Bronchial epithelial cell (primary cell): ENCODE measurements around the gene OSBP2. TPM values are rescaled to one million over a fixed set of nuclear protein-coding genes. Genes with fewer than 3 reads are reported as not detected.
A peak's percentile ranks its signal among the peaks of the same experiment; 100 is the strongest.

Source experiments
- DNase-seq: peaks from one replicate; pipeline ENCODE4 v3.0.0-alpha.2; 2010; ENCODE audit warnings: low read depth
- FAIRE-seq: peaks from 2 replicates; lab custom pipeline; 2011; peaks lifted over from hg19 to GRCh38; lab: Jason Lieb, UNC
- H3K27me3 ChIP-seq: 2 replicates; pipeline ENCODE4 v1.5.1; 2011; ENCODE audit warnings: low read length; ENCODE audit not compliant: control insufficient read depth, insufficient read depth
- H3K36me3 ChIP-seq: 2 replicates; pipeline ENCODE4 v1.5.1; 2011; ENCODE audit warnings: low read length; ENCODE audit not compliant: control insufficient read depth, insufficient read depth
- H3K4me3 ChIP-seq: 2 replicates; pipeline ENCODE4 v1.5.1; 2011; ENCODE audit warnings: mild to moderate bottlenecking, low read depth, low read length, control low read depth
- total RNA-seq: library from RNA; depleted of rRNA; stranded (reverse); fragments of >200 nt; gene quantifications from 2 replicates; pipeline ENCODE4 v1.2.1, GENCODE V29; 2014
- TF ChIP-seq, protein P1 (sequence below): IDR thresholded peaks from 2 replicates; pipeline ENCODE4 v1.5.1; 2011; ENCODE audit warnings: mild to moderate bottlenecking, moderate library complexity, low read length, control low read depth, inconsistent platforms; ENCODE audit not compliant: insufficient read depth, severe bottlenecking

OSBP2 gene
- total RNA-seq, 1 donor from 2014 or later, result 23.4 TPM

DNA sequence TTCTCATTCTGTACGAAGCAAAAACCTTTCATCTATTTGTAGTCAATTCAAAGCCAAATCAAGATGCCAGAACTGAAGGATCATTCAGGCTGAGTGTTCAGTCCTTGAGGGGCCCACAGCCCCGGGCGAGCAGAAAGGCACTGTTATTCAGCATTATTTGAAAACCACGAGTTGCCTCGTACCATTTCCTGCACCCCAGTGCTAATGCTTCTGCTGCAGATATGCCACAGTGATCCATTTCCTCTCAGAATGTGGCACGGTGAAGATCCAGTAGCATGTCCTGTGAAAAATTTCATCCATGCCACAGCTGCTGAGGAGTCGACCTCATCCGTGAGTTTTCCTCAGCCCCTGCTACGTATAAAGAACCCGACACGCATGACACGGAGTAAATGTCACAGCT, 85.4 kb downstream of the OSBP2 start:
- TF ChIP-seq, protein P1, sequence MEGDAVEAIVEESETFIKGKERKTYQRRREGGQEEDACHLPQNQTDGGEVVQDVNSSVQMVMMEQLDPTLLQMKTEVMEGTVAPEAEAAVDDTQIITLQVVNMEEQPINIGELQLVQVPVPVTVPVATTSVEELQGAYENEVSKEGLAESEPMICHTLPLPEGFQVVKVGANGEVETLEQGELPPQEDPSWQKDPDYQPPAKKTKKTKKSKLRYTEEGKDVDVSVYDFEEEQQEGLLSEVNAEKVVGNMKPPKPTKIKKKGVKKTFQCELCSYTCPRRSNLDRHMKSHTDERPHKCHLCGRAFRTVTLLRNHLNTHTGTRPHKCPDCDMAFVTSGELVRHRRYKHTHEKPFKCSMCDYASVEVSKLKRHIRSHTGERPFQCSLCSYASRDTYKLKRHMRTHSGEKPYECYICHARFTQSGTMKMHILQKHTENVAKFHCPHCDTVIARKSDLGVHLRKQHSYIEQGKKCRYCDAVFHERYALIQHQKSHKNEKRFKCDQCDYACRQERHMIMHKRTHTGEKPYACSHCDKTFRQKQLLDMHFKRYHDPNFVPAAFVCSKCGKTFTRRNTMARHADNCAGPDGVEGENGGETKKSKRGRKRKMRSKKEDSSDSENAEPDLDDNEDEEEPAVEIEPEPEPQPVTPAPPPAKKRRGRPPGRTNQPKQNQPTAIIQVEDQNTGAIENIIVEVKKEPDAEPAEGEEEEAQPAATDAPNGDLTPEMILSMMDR, result no peak
- FAIRE-seq, result peak; percentile 92
- DNase-seq, result no peak
- Histone ChIP-seq H3K4me3 (no peak overlapping the region), H3K27me3 (no peaks in the 10 kb centered on the region), H3K36me3 (no peaks in the 10 kb centered on the region)

DNA sequence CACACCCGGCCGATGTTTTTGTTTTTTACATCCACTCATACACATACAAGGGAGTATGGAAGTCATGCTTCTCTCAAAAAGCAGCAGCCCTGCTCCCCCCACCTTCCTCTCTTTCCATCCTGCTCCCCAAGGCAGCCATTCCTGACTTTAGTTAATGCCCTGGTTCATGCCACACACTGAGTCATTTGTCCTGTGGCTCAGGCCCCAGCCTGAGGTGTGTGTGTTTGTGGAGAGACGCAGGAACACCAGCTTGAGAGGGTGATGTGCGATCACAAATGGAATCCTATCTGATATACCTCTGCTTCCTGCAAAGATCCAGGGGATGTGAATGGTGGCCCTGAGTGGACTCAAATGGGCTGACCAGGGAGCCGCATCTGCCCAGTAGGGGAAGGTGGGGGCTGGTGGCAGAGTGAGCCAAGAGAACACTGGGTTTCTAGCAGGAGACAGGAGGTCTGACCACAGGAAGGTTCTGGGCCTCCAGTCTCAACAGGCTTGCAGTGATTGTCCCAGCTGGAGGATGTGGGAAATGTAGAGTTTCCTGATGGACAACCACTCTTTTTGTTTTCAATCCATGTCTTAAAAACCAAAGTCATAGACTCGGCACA, 86.7 kb downstream of the OSBP2 start:
- no peak overlapping the region for H3K4me3 ChIP-seq
- H3K27me3 ChIP-seq, result no peaks in the 10 kb centered on the region
- TF ChIP-seq, protein P1, result no peak
- peak; percentile 40 for DNase-seq
- FAIRE-seq, result no peak
- no peaks in the 10 kb centered on the region for H3K36me3 ChIP-seq

DNA sequence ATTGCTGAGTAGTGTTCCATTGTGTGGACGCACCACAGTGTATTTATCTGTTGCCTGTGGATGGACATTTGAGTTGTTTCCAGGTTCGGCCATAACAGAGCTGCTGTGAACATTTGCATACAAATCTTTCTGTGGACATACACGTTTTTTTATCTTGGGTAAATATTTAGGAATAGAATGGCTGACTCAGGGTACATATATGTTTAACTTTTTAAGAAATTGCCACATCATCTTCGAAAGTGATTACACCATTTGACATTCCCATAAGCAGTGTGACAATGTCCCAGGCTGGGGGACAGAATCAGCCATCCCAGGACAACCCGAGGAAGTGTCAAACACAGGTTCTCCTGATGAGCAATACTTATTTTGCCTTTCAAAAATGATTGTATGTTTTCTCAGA, 87.9 kb downstream of the OSBP2 start:
- no peak overlapping the region for H3K4me3 ChIP-seq
- TF ChIP-seq, protein P1, result no peak
- FAIRE-seq (no peak), DNase-seq (peak; percentile 26)
- no peaks in the 10 kb centered on the region for H3K27me3 ChIP-seq
- no peaks in the 10 kb centered on the region for H3K36me3 ChIP-seq

DNA sequence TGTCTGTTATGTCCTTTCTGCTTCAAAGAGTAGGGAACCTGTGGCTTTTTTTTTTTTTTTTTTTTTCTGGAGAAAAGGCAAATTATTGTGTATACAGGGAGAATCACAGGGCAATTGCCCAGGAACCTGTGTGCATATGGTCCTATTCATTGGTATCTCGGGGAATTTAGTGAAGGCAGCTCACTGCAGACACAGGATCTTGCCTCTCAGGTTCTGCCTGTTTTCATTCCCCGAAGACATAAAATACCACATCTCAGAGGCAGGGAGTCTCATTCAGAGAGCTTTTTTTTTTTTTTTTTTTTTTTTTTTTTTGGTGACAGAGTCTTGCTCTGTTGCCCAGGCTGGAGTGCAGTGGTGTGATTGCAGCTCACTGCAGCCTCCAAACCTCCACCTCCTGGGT, 88.3 kb downstream of the OSBP2 start:
- Histone ChIP-seq H3K36me3 (no peaks in the 10 kb centered on the region), H3K27me3 (no peaks in the 10 kb centered on the region), H3K4me3 (no peak overlapping the region)
- peak; percentile 22 for DNase-seq
- TF ChIP-seq, protein P1, result no peak
- no peak for FAIRE-seq

DNA sequence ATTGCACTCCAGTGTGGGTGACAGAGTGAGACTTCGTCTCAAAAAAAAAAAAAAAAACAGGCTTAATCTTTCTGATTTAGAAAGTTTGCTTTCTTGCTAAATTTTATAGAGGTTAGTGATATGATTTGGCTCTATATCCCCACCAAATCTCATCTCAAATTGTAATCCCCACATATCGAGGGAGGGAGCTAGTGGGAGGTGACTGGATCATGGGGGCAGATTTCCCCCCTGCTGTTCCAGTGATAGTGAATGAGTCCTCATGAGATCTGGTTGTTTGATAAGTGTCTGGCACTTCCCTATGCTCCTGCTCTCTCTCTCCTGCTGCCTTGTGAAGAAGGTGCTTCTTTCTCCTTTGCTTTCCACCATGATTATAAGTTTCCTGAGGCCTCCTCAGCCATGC, 90.9 kb downstream of the OSBP2 start:
- Histone ChIP-seq H3K27me3 (no peaks in the 10 kb centered on the region), H3K36me3 (no peaks in the 10 kb centered on the region), H3K4me3 (no peak overlapping the region)
- FAIRE-seq (no peak), DNase-seq (no peak)
- TF ChIP-seq, protein P1, result no peak

DNA sequence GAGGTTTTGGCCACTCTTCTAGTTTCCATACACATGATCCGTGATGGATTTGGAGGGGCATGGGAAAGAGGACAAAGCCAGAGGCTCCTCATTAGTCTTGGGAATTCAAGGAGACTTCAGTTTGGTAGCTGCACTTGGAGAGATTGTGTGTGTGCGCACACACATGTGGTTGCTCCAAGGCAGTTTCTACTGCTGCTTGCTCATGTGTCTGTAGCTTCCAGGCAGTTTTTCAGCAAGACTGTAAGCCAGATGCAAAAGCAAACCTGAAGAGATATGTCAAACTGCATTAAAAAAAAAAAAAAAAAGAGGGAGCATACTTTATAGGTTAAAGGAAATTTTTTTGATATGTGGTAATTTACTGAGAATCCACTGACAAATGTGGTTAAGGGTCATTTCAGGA, 95.7 kb downstream of the OSBP2 start:
- H3K4me3 ChIP-seq, result no peak overlapping the region
- no peaks in the 10 kb centered on the region for H3K36me3 ChIP-seq
- no peaks in the 10 kb centered on the region for H3K27me3 ChIP-seq
- TF ChIP-seq, protein P1, result no peak
- no peak for DNase-seq
- peak; percentile 96 for FAIRE-seq
